T-helper 2 cell treated with Interferon-gamma antibody and Interleukin-4, amounts not matched to agents 5 μg/mL and 100 μg/mL, for 36 hours (primary cell): ENCODE results near the gene OR52I2.

Experiments used
- DNase-seq: peaks from one replicate; pipeline ENCODE4 v3.0.0; 2021; ENCODE audit warnings: low spot score
- H3K27ac Mint-ChIP-seq: one replicate; pipeline ENCODE4 v1.8.0; 2021; ENCODE audit warnings: mild to moderate bottlenecking, mixed read lengths
- H3K27me3 Mint-ChIP-seq: one replicate; pipeline ENCODE4 v1.8.0; 2021; ENCODE audit warnings: low read depth, mixed read lengths
- H3K36me3 Mint-ChIP-seq: one replicate; pipeline ENCODE4 v1.8.0; 2021; ENCODE audit warnings: low read depth, mixed read lengths
- H3K4me1 Mint-ChIP-seq: one replicate; pipeline ENCODE4 v1.8.0; 2021; ENCODE audit warnings: low read depth, mixed read lengths
- H3K4me3 Mint-ChIP-seq: one replicate; pipeline ENCODE4 v1.8.0; 2022; ENCODE audit warnings: mild to moderate bottlenecking, moderate library complexity, mixed read lengths
- H3K9me3 Mint-ChIP-seq: one replicate; pipeline ENCODE4 v1.8.0; 2021; ENCODE audit warnings: mixed read lengths

OR52I2 gene

GRCh38 chr11:4581443-4581842 lies at the start of gene OR52I2:
TSS of gene OR52I2 (plus strand) at chr11:4581743.
- H3K4me1 Mint-ChIP-seq, result no peaks in the 10 kb centered on the region
- no peak within 1 kb of the TSS for H3K4me3 Mint-ChIP-seq
- no peak within 1 kb of the TSS for H3K27ac Mint-ChIP-seq
- H3K9me3 Mint-ChIP-seq, result no peaks in the 10 kb centered on the region
- H3K27me3 Mint-ChIP-seq, result peaks cover 28% of the 10 kb centered on the region
- DNase-seq, result no peak
- H3K36me3 Mint-ChIP-seq, result no peaks in the 10 kb centered on the region

- no peaks in the 10 kb centered on the region for H3K4me1 Mint-ChIP-seq
- H3K36me3 Mint-ChIP-seq, result no peaks in the 10 kb centered on the region
- H3K4me3 Mint-ChIP-seq, result no peak overlapping the region
- H3K9me3 Mint-ChIP-seq, result no peaks in the 10 kb centered on the region
- no peak overlapping the region for H3K27ac Mint-ChIP-seq
- no peaks in the 10 kb centered on the region for H3K27me3 Mint-ChIP-seq
- peak; percentile 7 for DNase-seq
These were observed 41.8 kb upstream of the OR52I2 start for GRCh38 chr11:4539603-4540219.

- no peak overlapping the region for H3K4me3 Mint-ChIP-seq
- no peaks in the 10 kb centered on the region for H3K36me3 Mint-ChIP-seq
- no peaks in the 10 kb centered on the region for H3K4me1 Mint-ChIP-seq
- DNase-seq, result no peak
- no peak overlapping the region for H3K27ac Mint-ChIP-seq
- H3K9me3 Mint-ChIP-seq, result no peaks in the 10 kb centered on the region
- no peaks in the 10 kb centered on the region for H3K27me3 Mint-ChIP-seq
These were observed 40.5 kb upstream of the OR52I2 start for GRCh38 chr11:4541071-4541470.

- Mint-ChIP-seq H3K27me3 (no peaks in the 10 kb centered on the region), H3K9me3 (no peaks in the 10 kb centered on the region), H3K4me3 (no peak overlapping the region), H3K4me1 (no peaks in the 10 kb centered on the region), H3K36me3 (no peaks in the 10 kb centered on the region), H3K27ac (no peak overlapping the region)
- no peak for DNase-seq
These were observed 38.0 kb upstream of the OR52I2 start for GRCh38 chr11:4543561-4543960.

- Mint-ChIP-seq H3K4me3 (no peak within 1 kb of the TSS), H3K27ac (no peak within 1 kb of the TSS), H3K27me3 (no peaks in the 10 kb centered on the region), H3K9me3 (no peaks in the 10 kb centered on the region), H3K36me3 (no peaks in the 10 kb centered on the region), H3K4me1 (no peaks in the 10 kb centered on the region)
- DNase-seq, result no peak
These were observed 36.7 kb upstream of the OR52I2 start, which contains the start of gene OR52M1 for GRCh38 chr11:4544891-4545290. TSS of gene OR52M1 (plus strand) at chr11:4545191. CDS start at chr11:4545191, 0 bp downstream.

GRCh38 chr11:4546878-4547277 lies 34.7 kb upstream of the OR52I2 start:
- no peak for DNase-seq
- H3K9me3 Mint-ChIP-seq, result no peaks in the 10 kb centered on the region

GRCh38 chr11:4547416-4547815 lies 34.1 kb upstream of the OR52I2 start:
- no peaks in the 10 kb centered on the region for H3K36me3 Mint-ChIP-seq
- H3K4me3 Mint-ChIP-seq, result no peak overlapping the region
- H3K9me3 Mint-ChIP-seq, result no peaks in the 10 kb centered on the region
- DNase-seq, result no peak
- no peaks in the 10 kb centered on the region for H3K4me1 Mint-ChIP-seq
- no peak overlapping the region for H3K27ac Mint-ChIP-seq
- H3K27me3 Mint-ChIP-seq, result no peaks in the 10 kb centered on the region

More at GRCh38 chr11:4546878-4547277, 34.7 kb upstream of the OR52I2 start:
- Mint-ChIP-seq H3K4me1 (no peaks in the 10 kb centered on the region), H3K4me3 (no peak overlapping the region), H3K27ac (no peak overlapping the region), H3K36me3 (no peaks in the 10 kb centered on the region), H3K27me3 (no peaks in the 10 kb centered on the region)

- Mint-ChIP-seq H3K27ac (no peak overlapping the region), H3K36me3 (no peaks in the 10 kb centered on the region), H3K27me3 (no peaks in the 10 kb centered on the region), H3K4me1 (no peaks in the 10 kb centered on the region), H3K9me3 (no peaks in the 10 kb centered on the region), H3K4me3 (no peak overlapping the region)
- no peak for DNase-seq
These were observed 30.1 kb upstream of the OR52I2 start for GRCh38 chr11:4551346-4551979.

GRCh38 chr11:4559527-4560440 lies 21.8 kb upstream of the OR52I2 start:
- no peaks in the 10 kb centered on the region for H3K36me3 Mint-ChIP-seq
- no peaks in the 10 kb centered on the region for H3K4me1 Mint-ChIP-seq
- H3K27me3 Mint-ChIP-seq, result peaks cover 4% of the 10 kb centered on the region

GRCh38 chr11:4560467-4560866 lies 21.1 kb upstream of the OR52I2 start:
- H3K9me3 Mint-ChIP-seq, result peaks cover 9% of the 10 kb centered on the region
- no peaks in the 10 kb centered on the region for H3K4me1 Mint-ChIP-seq
- no peak overlapping the region for H3K4me3 Mint-ChIP-seq
- no peak overlapping the region for H3K27ac Mint-ChIP-seq
- no peak for DNase-seq
- H3K27me3 Mint-ChIP-seq, result peaks cover 4% of the 10 kb centered on the region
- no peaks in the 10 kb centered on the region for H3K36me3 Mint-ChIP-seq

More at GRCh38 chr11:4559527-4560440, 21.8 kb upstream of the OR52I2 start:
- Mint-ChIP-seq H3K4me3 (no peak overlapping the region), H3K27ac (no peak overlapping the region), H3K9me3 (peaks cover 9% of the 10 kb centered on the region)
- DNase-seq, result no peak

GRCh38 chr11:4565371-4565770 lies 16.2 kb upstream of the OR52I2 start:
- no peaks in the 10 kb centered on the region for H3K4me1 Mint-ChIP-seq
- H3K9me3 Mint-ChIP-seq, result peaks cover 9% of the 10 kb centered on the region
- no peaks in the 10 kb centered on the region for H3K36me3 Mint-ChIP-seq
- no peak overlapping the region for H3K27ac Mint-ChIP-seq
- no peak for DNase-seq
- peaks cover 7% of the 10 kb centered on the region for H3K27me3 Mint-ChIP-seq
- no peak overlapping the region for H3K4me3 Mint-ChIP-seq

- no peaks in the 10 kb centered on the region for H3K36me3 Mint-ChIP-seq
- H3K4me1 Mint-ChIP-seq, result no peaks in the 10 kb centered on the region
- no peak for DNase-seq
These were observed 12.5 kb upstream of the OR52I2 start for GRCh38 chr11:4569075-4569474.

GRCh38 chr11:4576880-4577279 lies 4.7 kb upstream of the OR52I2 start:
- no peaks in the 10 kb centered on the region for H3K36me3 Mint-ChIP-seq
- DNase-seq, result no peak
- no peak overlapping the region for H3K27ac Mint-ChIP-seq
- no peak overlapping the region for H3K4me3 Mint-ChIP-seq
- H3K4me1 Mint-ChIP-seq, result peaks cover 5% of the 10 kb centered on the region
- peaks cover 22% of the 10 kb centered on the region for H3K27me3 Mint-ChIP-seq
- no peaks in the 10 kb centered on the region for H3K9me3 Mint-ChIP-seq

More at GRCh38 chr11:4569075-4569474, 12.5 kb upstream of the OR52I2 start:
- H3K9me3 Mint-ChIP-seq, result peaks cover 5% of the 10 kb centered on the region
- peaks cover 3% of the 10 kb centered on the region for H3K27me3 Mint-ChIP-seq
- H3K4me3 Mint-ChIP-seq, result no peak overlapping the region
- H3K27ac Mint-ChIP-seq, result no peak overlapping the region

- Mint-ChIP-seq H3K27ac (no peak overlapping the region), H3K9me3 (no peaks in the 10 kb centered on the region), H3K27me3 (peaks cover 25% of the 10 kb centered on the region), H3K36me3 (no peaks in the 10 kb centered on the region), H3K4me1 (peaks cover 5% of the 10 kb centered on the region), H3K4me3 (no peak overlapping the region)
- no peak for DNase-seq
These were observed 3.8 kb upstream of the OR52I2 start for GRCh38 chr11:4577761-4578160.
